ENCODE measurements around the gene ALDH3B1.
A peak's percentile ranks its signal among the peaks of the same experiment; 100 is the strongest.

The ALDH3B1 gene

DNA sequence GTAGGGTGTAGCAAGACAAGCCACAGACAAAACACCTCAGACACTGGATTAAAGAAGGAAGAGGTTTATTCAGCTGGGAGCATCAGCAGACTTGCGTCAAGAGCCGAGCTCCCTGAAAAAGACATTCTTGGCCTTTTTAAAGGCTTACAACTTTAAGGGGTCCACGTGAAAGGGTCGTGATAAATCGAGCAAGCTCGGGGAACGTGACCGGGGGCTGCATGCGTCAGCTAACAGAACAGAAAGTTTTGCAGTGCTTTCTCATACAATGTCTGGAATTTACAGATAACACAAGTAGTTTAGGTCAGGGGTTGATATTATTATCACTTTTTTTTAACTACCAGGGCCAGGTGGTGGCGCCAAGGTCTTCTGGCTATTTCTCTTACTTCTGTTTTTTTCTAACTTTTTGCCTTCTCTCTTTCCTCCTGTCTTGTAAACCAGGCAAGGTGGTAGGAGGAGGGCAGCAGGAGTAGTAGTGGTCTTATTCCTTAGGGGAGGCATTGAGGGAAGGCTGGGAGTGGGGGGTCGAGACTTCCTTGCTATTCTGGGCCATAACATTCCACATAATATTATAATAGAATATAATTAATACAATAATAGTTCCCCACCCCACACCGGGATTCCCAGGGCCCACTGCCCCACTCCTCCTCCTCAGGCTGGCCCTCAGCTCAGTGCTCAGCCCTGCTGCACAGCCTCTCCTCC, 587 bp upstream of the ALDH3B1 start (continued):
- TF ChIP-seq, protein P1, sequence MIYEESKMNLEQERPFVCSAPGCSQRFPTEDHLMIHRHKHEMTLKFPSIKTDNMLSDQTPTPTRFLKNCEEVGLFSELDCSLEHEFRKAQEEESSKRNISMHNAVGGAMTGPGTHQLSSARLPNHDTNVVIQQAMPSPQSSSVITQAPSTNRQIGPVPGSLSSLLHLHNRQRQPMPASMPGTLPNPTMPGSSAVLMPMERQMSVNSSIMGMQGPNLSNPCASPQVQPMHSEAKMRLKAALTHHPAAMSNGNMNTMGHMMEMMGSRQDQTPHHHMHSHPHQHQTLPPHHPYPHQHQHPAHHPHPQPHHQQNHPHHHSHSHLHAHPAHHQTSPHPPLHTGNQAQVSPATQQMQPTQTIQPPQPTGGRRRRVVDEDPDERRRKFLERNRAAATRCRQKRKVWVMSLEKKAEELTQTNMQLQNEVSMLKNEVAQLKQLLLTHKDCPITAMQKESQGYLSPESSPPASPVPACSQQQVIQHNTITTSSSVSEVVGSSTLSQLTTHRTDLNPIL (CRISPR knock-in tag; IDR thresholded peaks at IDR 0.05; ENCODE audit: low read depth): no peak
- TF ChIP-seq BACH2 (CRISPR knock-in tag; IDR thresholded peaks at IDR 0.05; ENCODE audit: borderline replicate concordance) (no peak), CSDC2 (CRISPR knock-in tag; IDR thresholded peaks at IDR 0.05) (no peak), ESRRG (CRISPR knock-in tag; IDR thresholded peaks at IDR 0.05) (no peak), ZNF70 (CRISPR knock-in tag; IDR thresholded peaks at IDR 0.05) (no peak), ZFP3 (CRISPR knock-in tag; IDR thresholded peaks at IDR 0.05) (no peak), ARNTL (CRISPR knock-in tag; IDR thresholded peaks at IDR 0.05; ENCODE audit: borderline replicate concordance, low read depth) (no peak)

DNA sequence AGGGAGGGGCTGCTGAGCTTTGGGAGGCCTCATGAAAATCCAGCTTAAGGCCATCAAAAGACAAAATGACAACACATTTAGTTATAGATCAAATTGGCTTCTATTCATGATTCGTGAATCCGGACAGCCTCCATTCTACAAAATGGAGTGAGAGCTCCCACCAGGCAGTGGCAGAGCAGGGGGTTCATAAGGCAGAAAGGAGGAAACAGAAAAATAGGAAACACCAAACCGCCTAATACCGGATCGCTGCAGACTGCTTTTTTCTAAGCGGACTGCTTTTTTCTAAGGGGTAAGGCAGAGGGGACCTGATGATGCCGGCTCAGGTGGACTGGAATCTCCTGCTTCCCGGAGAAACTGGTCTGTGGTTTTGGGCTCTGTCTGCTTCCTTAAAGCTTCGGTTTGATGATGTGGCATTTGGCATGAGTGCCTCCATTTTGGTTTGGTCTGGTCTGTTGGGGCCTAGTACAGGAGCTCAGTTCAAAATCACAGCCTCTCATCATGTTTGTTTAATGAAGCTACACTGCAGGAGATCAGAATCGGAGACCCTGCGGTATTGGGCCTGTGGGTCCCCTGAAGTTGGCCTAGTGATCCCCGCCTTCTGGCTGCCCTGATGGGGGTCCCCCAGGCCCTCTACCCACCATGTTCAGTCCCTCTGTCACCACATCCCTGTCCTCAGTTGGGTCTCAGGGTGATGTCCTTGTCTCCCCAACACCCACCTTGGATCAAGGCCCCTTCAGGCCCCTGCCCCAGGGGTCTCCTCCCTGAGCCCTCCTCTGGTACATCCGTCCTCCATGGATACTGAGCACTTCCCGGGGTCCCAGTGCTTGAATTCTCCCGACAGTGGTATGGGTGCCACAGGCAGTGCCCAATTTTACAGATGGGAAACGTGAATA, 1.2 kb downstream of the ALDH3B1 start:
- no peak for TF ChIP-seq ZNF8 (CRISPR knock-in tag; IDR thresholded peaks at IDR 0.05)
- TF ChIP-seq, protein P1 (CRISPR knock-in tag; IDR thresholded peaks at IDR 0.05; ENCODE audit: low read depth): no peak
- peak; percentile 99 for TF ChIP-seq CSDC2 (CRISPR knock-in tag; IDR thresholded peaks at IDR 0.05)
- peak; percentile 78 for TF ChIP-seq RARB (CRISPR knock-in tag; IDR thresholded peaks at IDR 0.05)
- TF ChIP-seq, protein P2, sequence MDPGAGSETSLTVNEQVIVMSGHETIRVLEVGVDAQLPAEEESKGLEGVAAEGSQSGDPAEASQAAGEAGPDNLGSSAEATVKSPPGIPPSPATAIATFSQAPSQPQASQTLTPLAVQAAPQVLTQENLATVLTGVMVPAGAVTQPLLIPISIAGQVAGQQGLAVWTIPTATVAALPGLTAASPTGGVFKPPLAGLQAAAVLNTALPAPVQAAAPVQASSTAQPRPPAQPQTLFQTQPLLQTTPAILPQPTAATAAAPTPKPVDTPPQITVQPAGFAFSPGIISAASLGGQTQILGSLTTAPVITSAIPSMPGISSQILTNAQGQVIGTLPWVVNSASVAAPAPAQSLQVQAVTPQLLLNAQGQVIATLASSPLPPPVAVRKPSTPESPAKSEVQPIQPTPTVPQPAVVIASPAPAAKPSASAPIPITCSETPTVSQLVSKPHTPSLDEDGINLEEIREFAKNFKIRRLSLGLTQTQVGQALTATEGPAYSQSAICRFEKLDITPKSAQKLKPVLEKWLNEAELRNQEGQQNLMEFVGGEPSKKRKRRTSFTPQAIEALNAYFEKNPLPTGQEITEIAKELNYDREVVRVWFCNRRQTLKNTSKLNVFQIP (CRISPR knock-in tag; IDR thresholded peaks at IDR 0.05; ENCODE audit: borderline replicate concordance, low read depth): no peak
- peak; percentile 85 for TF ChIP-seq ZC3H10 (CRISPR knock-in tag; IDR thresholded peaks at IDR 0.05)
- peak; percentile 91 for TF ChIP-seq OSR1 (CRISPR knock-in tag; IDR thresholded peaks at IDR 0.05)
- no peak for TF ChIP-seq TCF4 (CRISPR knock-in tag; IDR thresholded peaks at IDR 0.05; ENCODE audit: borderline replicate concordance)
- peak; percentile 16; the same call in 1 of the 2 replicates for TF ChIP-seq SNAI2 (CRISPR knock-in tag; IDR thresholded peaks at IDR 0.05)
- TF ChIP-seq BACH2 (CRISPR knock-in tag; IDR thresholded peaks at IDR 0.05; ENCODE audit: borderline replicate concordance): no peak
- TF ChIP-seq, protein P3, sequence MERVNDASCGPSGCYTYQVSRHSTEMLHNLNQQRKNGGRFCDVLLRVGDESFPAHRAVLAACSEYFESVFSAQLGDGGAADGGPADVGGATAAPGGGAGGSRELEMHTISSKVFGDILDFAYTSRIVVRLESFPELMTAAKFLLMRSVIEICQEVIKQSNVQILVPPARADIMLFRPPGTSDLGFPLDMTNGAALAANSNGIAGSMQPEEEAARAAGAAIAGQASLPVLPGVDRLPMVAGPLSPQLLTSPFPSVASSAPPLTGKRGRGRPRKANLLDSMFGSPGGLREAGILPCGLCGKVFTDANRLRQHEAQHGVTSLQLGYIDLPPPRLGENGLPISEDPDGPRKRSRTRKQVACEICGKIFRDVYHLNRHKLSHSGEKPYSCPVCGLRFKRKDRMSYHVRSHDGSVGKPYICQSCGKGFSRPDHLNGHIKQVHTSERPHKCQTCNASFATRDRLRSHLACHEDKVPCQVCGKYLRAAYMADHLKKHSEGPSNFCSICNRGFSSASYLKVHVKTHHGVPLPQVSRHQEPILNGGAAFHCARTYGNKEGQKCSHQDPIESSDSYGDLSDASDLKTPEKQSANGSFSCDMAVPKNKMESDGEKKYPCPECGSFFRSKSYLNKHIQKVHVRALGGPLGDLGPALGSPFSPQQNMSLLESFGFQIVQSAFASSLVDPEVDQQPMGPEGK (CRISPR knock-in tag; IDR thresholded peaks at IDR 0.05; ENCODE audit: borderline replicate concordance): no peak
- no peak for TF ChIP-seq ESRRG (CRISPR knock-in tag; IDR thresholded peaks at IDR 0.05)
- peak; percentile 62 for TF ChIP-seq ISL1 (CRISPR knock-in tag; IDR thresholded peaks at IDR 0.05)
- TF ChIP-seq, protein P4, sequence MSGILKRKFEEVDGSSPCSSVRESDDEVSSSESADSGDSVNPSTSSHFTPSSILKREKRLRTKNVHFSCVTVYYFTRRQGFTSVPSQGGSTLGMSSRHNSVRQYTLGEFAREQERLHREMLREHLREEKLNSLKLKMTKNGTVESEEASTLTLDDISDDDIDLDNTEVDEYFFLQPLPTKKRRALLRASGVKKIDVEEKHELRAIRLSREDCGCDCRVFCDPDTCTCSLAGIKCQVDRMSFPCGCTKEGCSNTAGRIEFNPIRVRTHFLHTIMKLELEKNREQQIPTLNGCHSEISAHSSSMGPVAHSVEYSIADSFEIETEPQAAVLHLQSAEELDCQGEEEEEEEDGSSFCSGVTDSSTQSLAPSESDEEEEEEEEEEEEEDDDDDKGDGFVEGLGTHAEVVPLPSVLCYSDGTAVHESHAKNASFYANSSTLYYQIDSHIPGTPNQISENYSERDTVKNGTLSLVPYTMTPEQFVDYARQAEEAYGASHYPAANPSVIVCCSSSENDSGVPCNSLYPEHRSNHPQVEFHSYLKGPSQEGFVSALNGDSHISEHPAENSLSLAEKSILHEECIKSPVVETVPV (CRISPR knock-in tag; IDR thresholded peaks at IDR 0.05): no peak
- TF ChIP-seq TOX (CRISPR knock-in tag; IDR thresholded peaks at IDR 0.05; ENCODE audit: borderline replicate concordance): peak; percentile 74
- TF ChIP-seq ZNF70 (CRISPR knock-in tag; IDR thresholded peaks at IDR 0.05): no peak
- TF ChIP-seq ARNTL (CRISPR knock-in tag; IDR thresholded peaks at IDR 0.05; ENCODE audit: borderline replicate concordance, low read depth): no peak
- TF ChIP-seq GLIS3 (CRISPR knock-in tag; IDR thresholded peaks at IDR 0.05): no peak
- TF ChIP-seq ZNF565 (CRISPR knock-in tag; conservative IDR thresholded peaks at IDR 0.05; ENCODE audit: low read depth): no peak
- no peak for TF ChIP-seq PPARA (CRISPR knock-in tag; IDR thresholded peaks at IDR 0.05; ENCODE audit: borderline replicate concordance)
- peak; percentile 88 for TF ChIP-seq ZFP3 (CRISPR knock-in tag; IDR thresholded peaks at IDR 0.05)
- TF ChIP-seq, protein P5, sequence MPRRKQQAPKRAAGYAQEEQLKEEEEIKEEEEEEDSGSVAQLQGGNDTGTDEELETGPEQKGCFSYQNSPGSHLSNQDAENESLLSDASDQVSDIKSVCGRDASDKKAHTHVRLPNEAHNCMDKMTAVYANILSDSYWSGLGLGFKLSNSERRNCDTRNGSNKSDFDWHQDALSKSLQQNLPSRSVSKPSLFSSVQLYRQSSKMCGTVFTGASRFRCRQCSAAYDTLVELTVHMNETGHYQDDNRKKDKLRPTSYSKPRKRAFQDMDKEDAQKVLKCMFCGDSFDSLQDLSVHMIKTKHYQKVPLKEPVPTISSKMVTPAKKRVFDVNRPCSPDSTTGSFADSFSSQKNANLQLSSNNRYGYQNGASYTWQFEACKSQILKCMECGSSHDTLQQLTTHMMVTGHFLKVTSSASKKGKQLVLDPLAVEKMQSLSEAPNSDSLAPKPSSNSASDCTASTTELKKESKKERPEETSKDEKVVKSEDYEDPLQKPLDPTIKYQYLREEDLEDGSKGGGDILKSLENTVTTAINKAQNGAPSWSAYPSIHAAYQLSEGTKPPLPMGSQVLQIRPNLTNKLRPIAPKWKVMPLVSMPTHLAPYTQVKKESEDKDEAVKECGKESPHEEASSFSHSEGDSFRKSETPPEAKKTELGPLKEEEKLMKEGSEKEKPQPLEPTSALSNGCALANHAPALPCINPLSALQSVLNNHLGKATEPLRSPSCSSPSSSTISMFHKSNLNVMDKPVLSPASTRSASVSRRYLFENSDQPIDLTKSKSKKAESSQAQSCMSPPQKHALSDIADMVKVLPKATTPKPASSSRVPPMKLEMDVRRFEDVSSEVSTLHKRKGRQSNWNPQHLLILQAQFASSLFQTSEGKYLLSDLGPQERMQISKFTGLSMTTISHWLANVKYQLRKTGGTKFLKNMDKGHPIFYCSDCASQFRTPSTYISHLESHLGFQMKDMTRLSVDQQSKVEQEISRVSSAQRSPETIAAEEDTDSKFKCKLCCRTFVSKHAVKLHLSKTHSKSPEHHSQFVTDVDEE (CRISPR knock-in tag; IDR thresholded peaks at IDR 0.05): no peak
- no peak for TF ChIP-seq ZFP30 (CRISPR knock-in tag; IDR thresholded peaks at IDR 0.05)
- no peak for ATAC-seq
